ENCODE measurements around the gene PPP2R3B. TPM values are rescaled to one million over a fixed set of nuclear protein-coding genes. Genes with fewer than 3 reads are reported as not detected.
A peak's percentile ranks its signal among the peaks of the same experiment; 100 is the strongest.

Gene PPP2R3B
- total RNA-seq, 4 donors from 2014 or later = 9.7 to 15.2 (median 12.3) TPM

DNA sequence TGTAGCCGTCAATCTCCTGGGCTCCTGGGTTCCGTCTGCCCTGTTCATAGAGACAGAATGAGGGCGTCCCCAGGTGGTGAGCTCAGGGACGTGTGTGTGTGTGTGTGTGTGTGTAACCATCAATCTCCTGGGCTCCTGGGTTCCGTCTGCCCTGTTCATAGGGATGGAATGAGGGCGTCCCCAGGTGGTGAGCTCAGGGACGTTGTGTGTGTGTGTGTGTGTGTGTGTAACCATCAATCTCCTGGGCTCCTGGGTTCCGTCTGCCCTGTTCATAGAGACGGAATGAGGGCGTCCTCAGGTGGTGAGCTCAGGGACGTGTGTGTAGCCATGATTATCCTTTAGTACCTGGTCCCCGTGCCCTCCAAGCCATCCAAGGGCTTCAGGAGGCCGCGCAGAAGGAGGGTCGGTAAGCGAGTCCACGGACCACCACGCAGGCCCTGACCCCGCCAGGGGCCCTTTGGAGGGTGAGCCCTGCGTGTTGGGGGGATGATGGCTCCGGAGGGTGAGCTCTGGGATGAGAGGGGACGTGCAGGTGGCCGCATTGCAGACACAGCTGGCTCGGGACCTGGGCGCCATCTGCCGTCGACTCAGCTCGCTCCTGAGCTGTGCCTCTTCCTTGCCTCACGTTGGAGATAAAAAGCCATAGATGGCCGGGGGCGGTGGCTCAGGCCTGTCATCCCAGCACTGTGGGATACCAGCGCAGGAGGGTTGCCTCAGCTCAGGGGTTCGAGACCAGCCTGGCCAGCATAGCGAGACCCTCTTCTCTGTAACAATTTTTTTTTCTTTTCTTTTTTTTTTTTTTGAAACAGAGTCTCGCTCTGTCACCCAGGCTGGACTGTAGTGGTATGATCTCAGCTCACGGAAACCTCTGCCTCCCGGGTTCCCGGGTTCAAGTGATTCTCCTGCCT is 62.7 kb downstream of the PPP2R3B start:
- Histone ChIP-seq H3K9me3 (no peaks in the 10 kb centered on the region), H3K4me3 (replicated peaks in 1 of 3) (no peak overlapping the region), H3K4me1 (peaks cover 12 to 15% of the 10 kb centered on the region in 2 donors), H3K36me3 (no peaks in the 10 kb centered on the region), H3K27me3 (no peaks in the 10 kb centered on the region), H3K27ac (no peak overlapping the region)
- intact Hi-C loops (cut with DNase I) = no loop called here
- 83 to 84% methylated on average over 30 to 32 of the region's 38 CpGs for WGBS, 2 donors
- DNase-seq = peak; percentile 51 to 54
- no peak for TF ChIP-seq CTCF (IDR thresholded peaks at IDR 0.05)
- TF ChIP-seq POLR2A (IDR thresholded peaks at IDR 0.05) = no peak

DNA sequence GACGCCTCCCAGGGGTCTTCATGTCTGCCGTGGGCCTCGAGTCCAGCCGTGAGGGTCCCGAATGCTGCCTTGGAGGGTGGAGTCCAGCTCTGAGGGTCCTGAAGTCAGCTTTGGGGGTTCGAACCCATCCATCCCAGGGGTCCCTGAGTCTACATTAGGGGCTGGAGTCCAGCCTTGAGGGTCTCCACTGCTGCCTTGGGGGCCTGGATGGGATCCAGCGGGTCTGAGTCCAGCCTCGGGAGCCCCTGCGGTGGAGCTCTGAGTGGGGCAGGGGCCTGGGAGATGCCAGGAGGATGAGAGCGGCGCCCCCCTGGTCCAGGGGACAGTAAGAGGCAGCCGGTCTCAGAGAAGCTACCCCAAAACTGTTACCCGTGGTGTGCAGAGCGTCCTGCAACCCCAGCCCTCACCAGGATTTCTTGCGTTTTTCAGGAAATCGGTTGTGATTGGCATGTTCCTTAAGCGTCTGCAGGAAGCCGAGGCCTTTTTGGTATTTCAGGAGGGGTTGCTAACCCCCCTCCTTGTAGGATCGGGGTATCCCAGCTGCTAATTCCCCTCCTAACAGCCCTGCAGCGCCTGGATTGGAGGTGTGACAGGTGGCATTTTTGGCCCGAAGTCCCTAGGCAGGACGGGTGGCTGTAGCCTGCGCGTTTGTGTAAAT is 66.5 kb downstream of the PPP2R3B start:
- Histone ChIP-seq H3K4me1 (peaks cover 12 to 15% of the 10 kb centered on the region in 2 donors), H3K27ac (peak overlapping the region in 1 of 3 donors; percentile 43), H3K36me3 (peaks cover under 1% of the 10 kb centered on the region in 2 donors), H3K4me3 (replicated peaks in 1 of 3) (peak overlapping the region; percentile 84 to 91 (median 84)), H3K9me3 (no peaks in the 10 kb centered on the region), H3K27me3 (no peaks in the 10 kb centered on the region)
- whole genome bisulfite sequencing, 2 donors = 6 to 7% methylated on average over 18 to 19 of the region's 24 CpGs
- intact Hi-C loops (cut with DNase I) = no loop called here
- peak in 1 of 2 donors; percentile 17 for DNase-seq
- TF ChIP-seq POLR2A (IDR thresholded peaks at IDR 0.05) = no peak
- no peak for TF ChIP-seq CTCF (IDR thresholded peaks at IDR 0.05)

DNA sequence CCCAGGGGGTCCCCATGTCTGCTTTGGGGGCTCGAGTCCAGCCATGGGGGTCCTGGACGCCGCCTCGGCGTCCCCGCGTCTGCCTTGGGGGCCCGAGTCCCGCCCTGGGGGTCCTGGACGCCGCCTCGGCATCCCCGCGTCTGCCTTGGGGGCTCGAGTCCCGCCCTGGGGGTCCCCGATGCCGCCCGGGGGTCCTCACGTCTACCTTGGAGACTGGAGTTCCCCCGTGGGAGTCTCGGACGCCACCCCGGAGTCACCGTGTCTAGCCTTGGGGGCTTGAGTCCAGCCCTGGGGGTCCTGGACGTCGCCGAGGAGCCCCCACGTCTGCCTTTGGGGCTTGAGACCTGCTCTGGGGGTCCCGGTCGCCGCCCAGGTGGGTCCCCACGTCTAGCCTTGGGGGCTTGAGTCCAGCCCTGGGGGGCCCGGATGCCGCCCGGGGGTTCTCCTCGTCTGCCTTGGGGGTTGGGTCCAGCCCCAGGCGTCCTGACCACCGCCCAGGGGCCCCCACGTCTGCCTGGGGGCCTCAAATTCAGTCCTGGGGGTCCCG is 67.1 kb downstream of the PPP2R3B start:
- no peaks in the 10 kb centered on the region for H3K27me3 ChIP-seq
- H3K36me3 ChIP-seq = peaks cover 4 to 7% of the 10 kb centered on the region in 2 donors
- peak overlapping the region; percentile 84 to 91 (median 84) for H3K4me3 ChIP-seq (replicated peaks in 1 of 3)
- H3K27ac ChIP-seq = peak overlapping the region in 2 of 3 donors; percentile 43 to 52
- peaks cover 12 to 15% of the 10 kb centered on the region in 2 donors for H3K4me1 ChIP-seq
- DNase-seq = peak in 1 of 2 donors; percentile 21
- H3K9me3 ChIP-seq = no peaks in the 10 kb centered on the region
- intact Hi-C loops (cut with DNase I) = loop anchor here (5.0 kb wide), 1 partner anchor 68 kb away; the partner anchor contains the start of gene PPP2R3B
- TF ChIP-seq POLR2A (IDR thresholded peaks at IDR 0.05) = no peak
- no peak for TF ChIP-seq CTCF (IDR thresholded peaks at IDR 0.05)
- 0% methylated on average over 3 of the region's 41 CpGs; no CpG with 5 or more reads in 1 of the 2 donors for WGBS, 2 donors

- intact Hi-C loops (cut with DNase I) = loop anchor here (5.0 kb wide), 1 partner anchor 68 kb away; the partner anchor contains the start of gene PPP2R3B
- peak in 1 of 6 experiments; percentile 23 for TF ChIP-seq CTCF (IDR thresholded peaks at IDR 0.05)
- TF ChIP-seq POLR2A (IDR thresholded peaks at IDR 0.05) = peak in 1 of 2 donors; percentile 79
- WGBS, 2 donors = 0 to 1% methylated on average over 10 to 25 of the region's 97 CpGs
- Histone ChIP-seq H3K27me3 (no peaks in the 10 kb centered on the region), H3K4me1 (peaks cover 12 to 15% of the 10 kb centered on the region in 2 donors), H3K27ac (peak within 1 kb of the TSS; percentile 78 to 95 (median 90)), H3K36me3 (peaks cover 7 to 13% of the 10 kb centered on the region in 2 donors), H3K4me3 (replicated peaks in 1 of 3) (peak within 1 kb of the TSS; percentile 84 to 91 (median 84)), H3K9me3 (no peaks in the 10 kb centered on the region)
- DNase-seq = peak; percentile 100
Measured at GRCh38 chrX:318739-319578, 67.7 kb downstream of the PPP2R3B start, which contains the start of gene GTPBP6. TSS of gene GTPBP6 (minus strand) at chrX:318796. CDS start at chrX:318787, 9 bp downstream.
